NCI-H526 treated with DMSO at 0.1 percent for 48 hours (cell line): ENCODE results near the gene PADI6.
A peak's percentile ranks its signal among the peaks of the same experiment; 100 is the strongest.

Experiments
- DNase-seq: peaks from one replicate; lab custom pipeline; 2025; lab: John Stamatoyannopoulos, UW

Gene PADI6

DNA sequence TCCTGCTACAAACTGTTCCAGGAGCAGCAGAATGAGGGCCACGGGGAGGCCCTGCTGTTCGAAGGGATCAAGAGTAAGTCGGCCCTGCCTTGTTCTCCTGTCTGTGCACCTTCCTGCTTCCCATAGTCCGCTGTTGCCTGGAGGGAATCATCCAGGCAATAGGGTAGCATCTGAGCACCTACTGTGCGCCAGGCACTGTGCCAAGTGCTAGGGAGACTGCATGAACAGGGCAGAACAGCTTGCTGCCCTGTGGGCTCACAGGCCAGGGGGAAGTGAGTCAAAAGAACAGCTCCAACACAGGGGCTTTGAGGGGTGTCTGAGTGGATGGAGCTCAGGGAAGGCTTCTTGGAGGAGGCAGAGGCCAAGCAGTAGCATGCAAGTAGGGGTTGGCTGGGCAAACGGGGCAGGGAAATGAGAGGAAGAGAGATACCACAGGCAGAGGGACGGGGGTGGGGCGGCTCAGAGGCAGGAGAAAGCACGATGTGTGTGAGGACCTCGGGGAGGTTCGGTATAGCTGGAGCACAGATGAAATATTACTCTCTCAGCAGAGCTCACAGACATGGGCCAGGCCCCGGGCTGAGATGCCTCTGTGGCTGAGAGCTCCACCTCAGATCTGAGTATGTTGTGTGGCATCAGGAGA is 15.5 kb upstream of the PADI6 start:
- no peak for DNase-seq

DNA sequence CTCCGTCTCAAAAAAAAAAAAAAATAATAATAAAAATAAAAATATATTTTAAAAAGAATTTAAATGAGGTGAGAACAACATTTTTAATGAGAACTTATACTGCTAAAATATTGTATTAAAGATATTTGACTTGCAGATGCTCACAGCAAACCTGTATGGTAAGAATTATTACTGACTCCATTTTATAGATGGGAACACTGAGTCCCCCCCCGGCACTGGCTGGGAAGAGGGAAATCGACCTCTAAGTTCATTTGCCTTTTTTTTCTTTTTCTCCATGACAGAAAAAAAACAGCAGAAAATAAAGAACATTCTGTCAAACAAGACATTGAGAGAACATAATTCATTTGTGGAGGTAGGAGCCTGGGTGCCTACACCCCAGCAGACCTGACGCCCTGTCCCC is 13.4 kb upstream of the PADI6 start:
- no peak for DNase-seq

DNA sequence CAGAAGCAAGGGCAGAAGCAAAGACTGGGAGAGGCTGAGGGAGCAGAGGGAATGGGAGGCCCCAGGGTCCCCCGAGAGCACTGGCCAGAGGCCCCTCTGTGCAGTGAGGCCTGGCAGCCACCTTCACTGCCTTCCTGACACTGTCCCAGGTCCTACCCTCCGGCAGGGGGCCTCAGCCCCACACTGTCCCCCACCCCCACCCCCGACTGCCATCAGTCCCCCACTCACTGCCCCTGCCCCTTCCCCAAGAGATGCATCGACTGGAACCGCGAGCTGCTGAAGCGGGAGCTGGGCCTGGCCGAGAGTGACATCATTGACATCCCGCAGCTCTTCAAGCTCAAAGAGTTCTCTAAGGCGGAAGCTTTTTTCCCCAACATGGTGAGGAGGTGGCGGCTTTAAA is 13.0 kb upstream of the PADI6 start:
- DNase-seq = no peak

- no peak for DNase-seq
Measured at GRCh38 chr1:17359808-17360207, 12.2 kb upstream of the PADI6 start.

- DNase-seq = no peak
Measured at GRCh38 chr1:17360272-17360956, 11.6 kb upstream of the PADI6 start.

DNA sequence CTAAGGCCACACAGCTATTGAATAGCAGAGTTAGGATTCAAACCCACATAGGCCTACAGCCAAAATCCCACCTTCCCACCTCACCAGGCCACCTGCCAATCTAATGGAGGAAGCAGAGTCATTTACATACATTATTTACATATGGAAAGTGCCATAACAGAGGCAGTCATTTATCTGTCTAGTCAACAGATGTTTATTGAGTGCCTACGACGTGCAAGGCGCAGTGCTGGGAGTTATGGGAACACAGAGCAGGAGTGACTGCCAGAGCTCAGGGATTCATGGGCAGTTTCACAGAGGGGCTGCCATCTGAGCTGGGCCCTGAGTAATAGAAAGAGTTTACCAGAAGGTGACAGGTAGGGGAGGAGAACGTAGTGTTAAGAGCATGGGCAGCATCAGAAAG is 10.3 kb upstream of the PADI6 start:
- DNase-seq = peak; percentile 50

- no peak for DNase-seq
Measured at GRCh38 chr1:17363351-17363750, 8.6 kb upstream of the PADI6 start.

- DNase-seq = no peak
Measured at GRCh38 chr1:17363771-17364170, 8.2 kb upstream of the PADI6 start.

- no peak for DNase-seq
Measured at GRCh38 chr1:17365293-17365692, 6.7 kb upstream of the PADI6 start.

- DNase-seq = no peak
Measured at GRCh38 chr1:17369466-17369865, 2.5 kb upstream of the PADI6 start.

GRCh38 chr1:17370618-17371017 is 1.4 kb upstream of the PADI6 start:
- DNase-seq = peak; percentile 18

DNA sequence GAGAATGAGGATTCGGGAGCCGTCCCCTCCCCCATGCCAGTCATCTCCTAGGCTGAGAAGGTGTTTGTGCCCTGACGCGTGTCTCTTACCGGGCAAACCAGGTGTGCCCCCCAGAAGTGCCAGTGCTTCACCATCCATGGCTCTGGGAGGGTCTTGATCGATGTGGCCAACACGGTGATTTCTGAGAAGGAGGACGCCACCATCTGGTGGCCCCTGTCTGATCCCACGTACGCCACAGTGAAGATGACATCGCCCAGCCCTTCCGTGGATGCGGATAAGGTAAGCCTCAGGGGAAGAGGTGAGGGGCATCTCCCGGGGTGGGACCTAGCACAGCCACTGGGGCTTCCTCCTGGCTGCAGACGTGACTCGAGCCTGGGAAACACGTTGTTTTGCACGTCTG is 959 bp downstream of the PADI6 start:
- no peak for DNase-seq

- no peak for DNase-seq
Measured at GRCh38 chr1:17375651-17376050, 3.7 kb downstream of the PADI6 start.

DNA sequence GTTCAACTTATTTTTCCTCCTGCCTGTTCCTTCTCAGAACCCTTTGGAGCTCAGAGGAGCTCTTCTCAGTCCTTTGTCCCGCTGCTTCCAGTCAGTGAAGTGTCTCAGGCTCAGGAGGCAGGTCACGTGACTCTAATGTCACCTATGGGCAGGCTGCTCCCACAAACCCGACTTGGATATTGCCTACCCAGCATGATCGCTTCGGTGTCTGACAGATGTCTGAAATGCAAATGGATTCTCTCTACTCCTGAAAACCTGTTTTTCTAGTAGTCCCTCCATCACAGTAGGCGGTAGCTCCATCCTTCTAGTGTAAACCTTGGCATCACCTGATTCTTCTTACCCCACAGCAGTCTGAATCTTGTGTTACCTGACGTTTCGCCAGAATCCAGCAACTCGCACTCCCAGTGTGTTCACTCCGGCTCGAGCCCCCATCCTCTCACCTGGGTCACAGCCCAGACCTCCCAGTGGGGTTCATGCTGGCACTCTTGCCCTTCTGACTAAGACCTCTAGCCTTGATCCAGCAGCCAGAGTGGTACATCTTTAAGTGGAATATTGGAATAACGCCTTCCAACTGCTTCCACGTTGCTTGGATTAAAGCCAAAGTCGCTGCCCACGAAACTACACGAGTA is 5.4 kb downstream of the PADI6 start:
- peak; percentile 78 for DNase-seq

GRCh38 chr1:17381161-17381560 is 9.2 kb downstream of the PADI6 start:
- no peak for DNase-seq

DNA sequence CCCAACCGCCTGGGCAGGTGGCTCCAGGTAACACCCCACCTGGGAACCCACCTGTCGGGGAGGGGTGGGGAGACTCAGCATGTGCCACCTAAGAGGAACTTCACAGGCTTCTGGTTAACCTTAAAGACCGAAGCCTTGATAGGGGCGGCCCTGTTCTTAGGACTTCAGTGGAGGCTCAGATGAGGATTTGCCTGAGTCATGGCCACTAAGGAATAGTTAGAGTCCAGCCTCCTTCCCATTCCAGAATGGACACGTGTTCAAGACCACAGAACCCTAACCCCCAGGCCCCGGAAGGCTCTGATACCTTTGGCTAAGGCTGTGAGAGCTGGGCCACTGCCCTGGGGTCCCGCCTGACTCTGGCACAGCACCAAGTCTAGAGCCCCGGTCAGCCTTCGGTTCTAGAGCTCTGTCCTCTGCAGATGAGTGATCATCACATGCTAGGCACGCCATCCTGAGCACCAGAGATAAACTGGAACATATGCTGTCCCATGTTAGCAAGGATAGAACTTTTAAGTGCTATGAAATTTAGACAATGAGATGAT is 20.3 kb downstream of the PADI6 start:
- DNase-seq = no peak

- no peak for DNase-seq
Measured at GRCh38 chr1:17393230-17393629, 21.2 kb downstream of the PADI6 start.

DNA sequence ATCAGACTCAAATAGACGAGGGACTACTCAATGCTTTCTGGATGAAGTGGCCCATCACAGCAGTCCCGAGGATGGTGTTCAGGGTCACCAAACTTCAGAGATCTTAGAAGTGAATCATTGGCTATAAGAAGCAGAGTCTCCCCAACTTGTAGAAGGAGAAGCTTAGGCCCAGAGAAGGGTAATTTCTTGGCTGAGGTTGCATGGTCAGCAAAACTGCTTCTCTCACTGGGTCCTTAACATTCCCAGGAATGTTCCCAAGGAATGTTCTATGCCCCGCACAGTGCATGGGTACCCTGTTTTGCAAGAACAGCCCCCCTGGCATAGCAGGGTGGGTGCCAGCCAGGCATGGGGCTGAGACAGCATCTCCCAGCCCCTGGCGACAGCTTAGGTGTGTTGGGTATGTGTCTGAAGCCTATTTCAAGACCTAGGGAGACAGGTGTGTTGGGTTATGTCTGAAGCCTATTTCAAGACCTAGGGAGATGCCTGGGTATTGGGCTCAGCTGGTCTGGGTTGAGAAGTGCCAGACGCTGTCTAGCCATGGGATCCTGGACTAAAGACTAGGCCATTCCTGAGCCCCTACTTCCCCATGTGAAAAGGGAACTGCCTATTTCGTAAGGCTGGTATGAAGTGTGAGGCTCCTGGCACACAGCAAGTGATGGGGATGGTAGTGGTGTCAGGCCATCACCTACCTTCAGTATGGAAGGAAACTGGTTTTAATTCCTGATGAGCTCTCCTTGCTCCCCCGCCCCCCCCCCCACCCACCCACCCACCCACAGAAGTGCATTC is 26.1 kb downstream of the PADI6 start:
- DNase-seq = no peak

DNA sequence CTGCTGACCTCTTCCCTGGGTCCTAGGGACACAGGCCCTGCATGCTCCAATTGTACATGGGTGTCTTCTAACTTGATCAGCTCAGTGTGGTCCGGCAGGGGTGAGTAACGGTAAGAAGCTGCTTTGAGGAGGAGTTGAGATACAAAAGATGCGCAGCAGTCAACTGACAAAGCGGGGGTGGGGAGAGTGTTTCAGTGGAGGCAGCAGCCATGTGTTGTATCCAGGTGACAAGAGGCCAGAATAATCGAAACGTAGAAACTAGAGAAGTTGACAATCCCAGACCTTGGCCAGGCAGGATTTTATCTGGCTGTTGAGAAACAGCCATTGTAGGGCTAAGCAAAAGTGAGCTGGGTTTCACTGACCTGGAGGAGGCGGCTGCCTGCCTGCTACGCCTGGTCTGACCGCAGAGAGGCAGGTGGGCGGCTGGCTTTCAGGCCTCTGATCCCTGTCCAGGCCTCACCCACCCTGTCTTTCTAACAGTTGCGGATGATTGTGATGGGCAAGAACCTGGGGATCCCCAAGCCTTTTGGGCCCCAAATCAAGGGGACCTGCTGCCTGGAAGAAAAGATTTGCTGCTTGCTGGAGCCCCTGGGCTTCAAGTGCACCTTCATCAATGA is 28.8 kb downstream of the PADI6 start:
- no peak for DNase-seq

- DNase-seq = no peak
Measured at GRCh38 chr1:17401841-17402240, 29.8 kb downstream of the PADI6 start.

DNA sequence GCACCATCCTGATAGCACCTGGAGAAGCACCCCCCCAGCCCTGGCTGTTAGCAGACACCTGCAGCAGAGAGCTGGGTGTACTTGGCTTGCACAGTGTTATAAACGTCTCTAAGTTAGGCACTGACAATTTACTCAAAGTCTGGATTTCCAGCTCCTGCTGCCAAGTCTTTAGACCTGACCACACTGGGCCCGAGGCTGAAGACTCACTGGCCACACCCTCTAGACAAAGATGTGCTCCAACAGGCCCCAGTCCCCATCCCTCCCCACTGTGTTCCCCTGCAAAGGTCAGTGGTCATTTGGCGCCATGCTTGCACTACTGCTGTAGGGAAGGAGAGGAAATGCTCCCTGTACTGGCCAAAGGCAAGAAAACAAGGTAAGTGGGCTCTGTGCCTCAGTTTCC is 31.1 kb downstream of the PADI6 start:
- DNase-seq = no peak
